SK-N-SH (cell line): ENCODE data around the gene ARHGEF17. TPM values are rescaled to one million over a fixed set of nuclear protein-coding genes. Genes with fewer than 3 reads are reported as not detected.

ENCODE experiments used
- CTCF ChIA-PET: fragments of 300-600, 350-600 bp; formaldehyde crosslinking; extraction: SDS; loops from one replicate; lab custom pipeline; 2021; lab: Yijun Ruan, JAX
- POLR2A ChIA-PET: fragments of 350-600 bp; sonication (Branson Sonifier 250); formaldehyde crosslinking; extraction: SDS; loops from one replicate; lab custom pipeline; 2020; ENCODE audit warnings: antibody characterized with exemption, inconsistent platforms; lab: Yijun Ruan, JAX
- DNase-seq: peaks from one replicate; pipeline ENCODE4 v3.0.0; 2012
- H2AFZ ChIP-seq: fragments of 200-600 bp; sonication (generic); 2 replicates; pipeline ENCODE4 v1.8.1; 2016; ENCODE audit warnings: antibody characterized with exemption, mild to moderate bottlenecking, low read depth
- H3F3A ChIP-seq: fragments of 200-600 bp; sonication (generic); replicated peaks from 2 replicates; pipeline ENCODE3; 2016; ENCODE audit warnings: antibody characterized with exemption, mild to moderate bottlenecking; ENCODE audit not compliant: insufficient read depth
- H3K27ac ChIP-seq, 2 experiments: fragments of 200-500 bp in 1 of 2; fragments of 200-600 bp in 1 of 2; sonication (Bioruptor generic) in 1 of 2; sonication (generic), shearing (Covaris generic) in 1 of 2; 2 replicates each; pipeline versions ENCODE4 v1.5.1 to v1.6.1; 2014 to 2016; ENCODE audit warnings: low read depth in 2 of 2, inconsistent platforms in 1 of 2, low read length in 1 of 2, mild to moderate bottlenecking in 1 of 2, mixed read lengths in 1 of 2
- H3K27me3 ChIP-seq: fragments of 200-600 bp; sonication (generic), shearing (Covaris generic); 2 replicates; pipeline ENCODE4 v1.6.1; 2016; ENCODE audit warnings: mixed run types; ENCODE audit not compliant: insufficient read depth
- H3K36me3 ChIP-seq, 2 experiments: fragments of 200-500 bp in 1 of 2; fragments of 200-600 bp in 1 of 2; sonication (Bioruptor generic) in 1 of 2; sonication (generic) in 1 of 2; replicated peaks in 1 of 2; 2 replicates each; pipeline versions ENCODE3 to v1.5.1; 2014 to 2016; ENCODE audit warnings: low read length in 1 of 2, mild to moderate bottlenecking in 1 of 2; ENCODE audit not compliant: insufficient read depth in 2 of 2, control insufficient read depth in 1 of 2
- H3K4me1 ChIP-seq, 2 experiments: fragments of 200-500 bp in 1 of 2; fragments of 200-600 bp in 1 of 2; sonication (Bioruptor generic) in 1 of 2; sonication (generic), shearing (Covaris generic) in 1 of 2; 2 replicates each; pipeline versions ENCODE4 v1.5.1 to v1.6.1; 2014 to 2016; ENCODE audit warnings: low read depth in 1 of 2, low read length in 1 of 2, mixed run types in 1 of 2; ENCODE audit not compliant: insufficient read depth in 2 of 2, control insufficient read depth in 1 of 2
- H3K4me2 ChIP-seq: fragments of 200-600 bp; sonication (generic), shearing (Covaris generic); 2 replicates; pipeline ENCODE4 v1.6.1; 2017; ENCODE audit warnings: mixed run types
- H3K4me3 ChIP-seq, 2 experiments: fragments of 200-500 bp in 1 of 2; fragments of 200-600 bp in 1 of 2; sonication (Bioruptor generic) in 1 of 2; sonication (generic), shearing (Covaris generic) in 1 of 2; 2 replicates each; pipeline versions ENCODE4 v1.5.1 to v1.8.1; 2014 to 2016; ENCODE audit warnings: low read depth in 2 of 2, inconsistent platforms in 1 of 2, low read length in 1 of 2, mild to moderate bottlenecking in 1 of 2, mixed read lengths in 1 of 2, moderate library complexity in 1 of 2
- H3K79me2 ChIP-seq: fragments of 200-600 bp; sonication (generic); 2 replicates; pipeline ENCODE4 v1.8.1; 2017; ENCODE audit warnings: mild to moderate bottlenecking; ENCODE audit not compliant: insufficient read depth
- H3K9ac ChIP-seq: fragments of 200-600 bp; sonication (generic); 2 replicates; pipeline ENCODE4 v1.6.1; 2017; ENCODE audit warnings: mixed run types
- H3K9me2 ChIP-seq: fragments of 200-600 bp; sonication (generic); 2 replicates; pipeline ENCODE4 v1.6.1; 2017; ENCODE audit warnings: mixed run types
- H3K9me3 ChIP-seq: fragments of 200-600 bp; sonication (generic); 2 replicates; pipeline ENCODE4 v1.6.1; 2017; ENCODE audit warnings: mixed run types, mild to moderate bottlenecking, moderate library complexity
- H4K20me1 ChIP-seq: fragments of 200-600 bp; sonication (generic); 2 replicates; pipeline ENCODE4 v1.6.1; 2017; ENCODE audit warnings: mild to moderate bottlenecking, mixed run types; ENCODE audit not compliant: insufficient read depth
- CHD2 ChIP-seq: fragments of 150-350 bp; IDR thresholded peaks from 2 replicates; pipeline ENCODE4 v1.6.1; 2018; ENCODE audit warnings: low read length; ENCODE audit not compliant: partially characterized antibody
- EZH2phosphoT487 ChIP-seq: fragments of 200-600 bp; sonication (generic); IDR thresholded peaks from 2 replicates; pipeline ENCODE4 v1.6.1; 2017; ENCODE audit warnings: low read depth, mixed run types, mild to moderate bottlenecking, antibody characterized with exemption, moderate library complexity, borderline replicate concordance
- FOSL2 ChIP-seq: IDR thresholded peaks from 2 replicates; pipeline ENCODE4 v1.4.0; 2012; ENCODE audit warnings: low read depth, mild to moderate bottlenecking, moderate library complexity, borderline replicate concordance
- FOXM1 ChIP-seq: IDR thresholded peaks from 2 replicates; pipeline ENCODE4 v1.4.0; 2012; ENCODE audit warnings: low read depth, mild to moderate bottlenecking
- JUND ChIP-seq: IDR thresholded peaks from 2 replicates; pipeline ENCODE4 v1.4.0; 2012
- MEF2A ChIP-seq: IDR thresholded peaks from 2 replicates; pipeline ENCODE4 v1.4.0; 2012; ENCODE audit warnings: low read depth, borderline replicate concordance
- MXI1 ChIP-seq: IDR thresholded peaks from 2 replicates; pipeline ENCODE4 v1.6.1; 2012; ENCODE audit warnings: mild to moderate bottlenecking, low read depth, low read length, improper control_type of control experiment
- NFIC ChIP-seq: IDR thresholded peaks from 2 replicates; pipeline ENCODE4 v1.4.0; 2012; ENCODE audit warnings: borderline replicate concordance
- NRF1 ChIP-seq: IDR thresholded peaks from 2 replicates; pipeline ENCODE4 v1.6.1; 2012; ENCODE audit warnings: low read depth, mild to moderate bottlenecking, low read length
- POLR2AphosphoS5 ChIP-seq: IDR thresholded peaks from 2 replicates; pipeline ENCODE4 v1.6.1; 2012; ENCODE audit warnings: low read depth, low read length
- RAD21 ChIP-seq: IDR thresholded peaks from 2 replicates; pipeline ENCODE4 v1.6.1; 2012; ENCODE audit warnings: mild to moderate bottlenecking, low read length
- RXRA ChIP-seq: IDR thresholded peaks from 2 replicates; pipeline ENCODE4 v1.4.0; 2012; ENCODE audit warnings: low read depth, mild to moderate bottlenecking, borderline replicate concordance
- SIN3A ChIP-seq: IDR thresholded peaks from 2 replicates; pipeline ENCODE4 v1.6.1; 2012; ENCODE audit warnings: low read depth, mild to moderate bottlenecking, low read length, moderate library complexity, borderline replicate concordance
- SMC3 ChIP-seq: IDR thresholded peaks from 2 replicates; pipeline ENCODE4 v1.6.1; 2012; ENCODE audit warnings: low read depth, low read length, improper control_type of control experiment
- TCF12 ChIP-seq: IDR thresholded peaks from 2 replicates; pipeline ENCODE4 v1.4.0; 2012
- TEAD4 ChIP-seq: IDR thresholded peaks from 2 replicates; pipeline ENCODE4 v1.4.0; 2012; ENCODE audit warnings: mild to moderate bottlenecking, borderline replicate concordance; ENCODE audit not compliant: insufficient read depth
- WGBS: methylation state at CpG from one replicate; pipeline ENCODE4 v1.1.6; 2017; ENCODE audit warnings: low lambda C conversion rate; 5-methylcytosine and 5-hydroxymethylcytosine counted together
- polyA plus RNA-seq, 3 experiments: library from polyadenylated mRNA; depleted of rRNA; stranded (reverse); fragments of >200 nt; gene quantifications; 2 replicates each; pipeline ENCODE4 v1.2.3, GENCODE V29; 2012
- TF ChIP-seq, protein P1 (sequence below): IDR thresholded peaks from 2 replicates; pipeline ENCODE4; 2012
- TF ChIP-seq, protein P2 (sequence below): fragments of 150-350 bp; IDR thresholded peaks from 2 replicates; pipeline ENCODE4 v1.6.1; 2017; ENCODE audit warnings: antibody characterized with exemption, low read length, low read depth, borderline replicate concordance
- TF ChIP-seq, protein P3 (sequence below): IDR thresholded peaks from 2 replicates; pipeline ENCODE4 v1.6.1; 2012; ENCODE audit warnings: mild to moderate bottlenecking, low read depth, low read length, moderate library complexity
- TF ChIP-seq, protein P4 (sequence below): IDR thresholded peaks from 2 replicates; pipeline ENCODE4 v1.4.0; 2012; ENCODE audit warnings: low read depth, borderline replicate concordance

ARHGEF17 gene
- polyA plus RNA-seq, 1 of the 3 experiments (the other 2 are of a cell fraction), result 45.9 TPM

DNA sequence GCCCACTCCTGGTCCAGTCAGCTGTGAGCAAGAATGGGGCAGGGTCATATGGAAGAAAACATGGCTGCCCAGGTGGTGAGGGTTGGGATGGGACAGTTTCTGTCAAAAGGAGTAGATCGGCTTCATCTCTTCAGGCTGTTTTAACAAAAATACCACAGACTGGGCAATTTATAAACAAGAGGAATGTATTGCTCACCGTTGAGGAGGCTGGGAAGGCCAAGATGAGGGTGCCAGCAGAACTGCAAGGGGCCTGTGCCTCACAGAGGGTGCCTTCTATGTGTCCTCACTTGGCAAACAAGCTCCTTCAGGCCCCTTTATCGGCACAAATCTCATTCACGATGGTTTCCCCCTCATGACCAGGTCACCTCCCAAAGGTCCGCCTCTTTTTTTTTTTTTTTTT lies 50.0 kb downstream of the ARHGEF17 start (continued):
- TF ChIP-seq FOSL2 (no peak), NFIC (no peak), MXI1 (no peak), NRF1 (no peak), RAD21 (no peak), JUND (no peak), MEF2A (no peak), POLR2AphosphoS5 (no peak)
- TF ChIP-seq, protein P1, sequence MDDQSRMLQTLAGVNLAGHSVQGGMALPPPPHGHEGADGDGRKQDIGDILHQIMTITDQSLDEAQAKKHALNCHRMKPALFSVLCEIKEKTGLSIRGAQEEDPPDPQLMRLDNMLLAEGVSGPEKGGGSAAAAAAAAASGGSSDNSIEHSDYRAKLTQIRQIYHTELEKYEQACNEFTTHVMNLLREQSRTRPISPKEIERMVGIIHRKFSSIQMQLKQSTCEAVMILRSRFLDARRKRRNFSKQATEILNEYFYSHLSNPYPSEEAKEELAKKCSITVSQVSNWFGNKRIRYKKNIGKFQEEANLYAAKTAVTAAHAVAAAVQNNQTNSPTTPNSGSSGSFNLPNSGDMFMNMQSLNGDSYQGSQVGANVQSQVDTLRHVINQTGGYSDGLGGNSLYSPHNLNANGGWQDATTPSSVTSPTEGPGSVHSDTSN, result no peak
- TF ChIP-seq, protein P2, sequence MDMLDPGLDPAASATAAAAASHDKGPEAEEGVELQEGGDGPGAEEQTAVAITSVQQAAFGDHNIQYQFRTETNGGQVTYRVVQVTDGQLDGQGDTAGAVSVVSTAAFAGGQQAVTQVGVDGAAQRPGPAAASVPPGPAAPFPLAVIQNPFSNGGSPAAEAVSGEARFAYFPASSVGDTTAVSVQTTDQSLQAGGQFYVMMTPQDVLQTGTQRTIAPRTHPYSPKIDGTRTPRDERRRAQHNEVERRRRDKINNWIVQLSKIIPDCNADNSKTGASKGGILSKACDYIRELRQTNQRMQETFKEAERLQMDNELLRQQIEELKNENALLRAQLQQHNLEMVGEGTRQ, result no peak

DNA sequence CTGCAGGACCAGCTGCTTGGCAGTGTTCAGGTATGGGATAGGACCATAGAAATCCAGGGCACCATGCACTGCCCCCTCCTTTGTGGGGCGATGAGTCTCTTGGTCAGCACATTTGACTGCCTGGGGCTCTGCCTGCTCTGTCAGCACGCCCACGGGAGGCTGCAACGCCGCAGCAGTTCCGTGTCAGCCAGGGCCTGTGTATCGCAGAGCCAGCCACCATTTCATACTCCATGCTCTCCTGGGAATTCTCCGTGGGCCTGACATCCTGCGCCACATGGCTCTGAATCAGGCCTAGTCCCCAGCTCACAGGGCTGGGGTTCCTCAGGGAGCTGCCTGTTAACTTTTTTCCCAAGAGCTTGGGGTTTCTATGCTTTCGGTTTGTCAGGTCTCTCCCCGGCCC lies 51.3 kb downstream of the ARHGEF17 start:
- no peaks in the 10 kb centered on the region; a peak in 1 of 4 replicates for H3K4me1 ChIP-seq
- no peak overlapping the region for H3K9ac ChIP-seq
- peaks cover 6% of the 10 kb centered on the region; the same call in 1 of the 2 replicates for H4K20me1 ChIP-seq
- ChIA-PET CTCF (interaction anchor here (1.0 to 22.4 kb wide), 10 partner anchors 5 to 302 kb away, joined by 3 to 313 read pairs (median 8); partner anchors contain the start of genes ARHGEF17 and RELT), POLR2A (no interaction called here)
- H3K4me3 ChIP-seq, result no peak overlapping the region
- H3K79me2 ChIP-seq, result no peaks in the 10 kb centered on the region
- no peak overlapping the region for H3K4me2 ChIP-seq
- WGBS, result 71% methylated on average over 5 of the region's 11 CpGs
- no peaks in the 10 kb centered on the region for H3K9me3 ChIP-seq
- H3F3A ChIP-seq, result no peaks in the 10 kb centered on the region
- no peak for DNase-seq
- H3K27ac ChIP-seq, result no peak overlapping the region; a peak in 1 of 4 replicates
- H3K9me2 ChIP-seq, result no peaks in the 10 kb centered on the region
- no peaks in the 10 kb centered on the region for H3K27me3 ChIP-seq
- H2AFZ ChIP-seq, result no peak overlapping the region
- peaks cover 32 to 78% of the 10 kb centered on the region in 2 experiments for H3K36me3 ChIP-seq
- TF ChIP-seq FOXM1 (no peak), RXRA (no peak), SIN3A (no peak), EZH2phosphoT487 (no peak), NFIC (no peak), FOSL2 (no peak), TCF12 (no peak), CHD2 (no peak), NRF1 (no peak), TEAD4 (no peak), SMC3 (no peak)
- TF ChIP-seq, protein P3, sequence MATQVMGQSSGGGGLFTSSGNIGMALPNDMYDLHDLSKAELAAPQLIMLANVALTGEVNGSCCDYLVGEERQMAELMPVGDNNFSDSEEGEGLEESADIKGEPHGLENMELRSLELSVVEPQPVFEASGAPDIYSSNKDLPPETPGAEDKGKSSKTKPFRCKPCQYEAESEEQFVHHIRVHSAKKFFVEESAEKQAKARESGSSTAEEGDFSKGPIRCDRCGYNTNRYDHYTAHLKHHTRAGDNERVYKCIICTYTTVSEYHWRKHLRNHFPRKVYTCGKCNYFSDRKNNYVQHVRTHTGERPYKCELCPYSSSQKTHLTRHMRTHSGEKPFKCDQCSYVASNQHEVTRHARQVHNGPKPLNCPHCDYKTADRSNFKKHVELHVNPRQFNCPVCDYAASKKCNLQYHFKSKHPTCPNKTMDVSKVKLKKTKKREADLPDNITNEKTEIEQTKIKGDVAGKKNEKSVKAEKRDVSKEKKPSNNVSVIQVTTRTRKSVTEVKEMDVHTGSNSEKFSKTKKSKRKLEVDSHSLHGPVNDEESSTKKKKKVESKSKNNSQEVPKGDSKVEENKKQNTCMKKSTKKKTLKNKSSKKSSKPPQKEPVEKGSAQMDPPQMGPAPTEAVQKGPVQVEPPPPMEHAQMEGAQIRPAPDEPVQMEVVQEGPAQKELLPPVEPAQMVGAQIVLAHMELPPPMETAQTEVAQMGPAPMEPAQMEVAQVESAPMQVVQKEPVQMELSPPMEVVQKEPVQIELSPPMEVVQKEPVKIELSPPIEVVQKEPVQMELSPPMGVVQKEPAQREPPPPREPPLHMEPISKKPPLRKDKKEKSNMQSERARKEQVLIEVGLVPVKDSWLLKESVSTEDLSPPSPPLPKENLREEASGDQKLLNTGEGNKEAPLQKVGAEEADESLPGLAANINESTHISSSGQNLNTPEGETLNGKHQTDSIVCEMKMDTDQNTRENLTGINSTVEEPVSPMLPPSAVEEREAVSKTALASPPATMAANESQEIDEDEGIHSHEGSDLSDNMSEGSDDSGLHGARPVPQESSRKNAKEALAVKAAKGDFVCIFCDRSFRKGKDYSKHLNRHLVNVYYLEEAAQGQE, result no peak
- TF ChIP-seq, protein P2, result no peak
- TF ChIP-seq, protein P4, sequence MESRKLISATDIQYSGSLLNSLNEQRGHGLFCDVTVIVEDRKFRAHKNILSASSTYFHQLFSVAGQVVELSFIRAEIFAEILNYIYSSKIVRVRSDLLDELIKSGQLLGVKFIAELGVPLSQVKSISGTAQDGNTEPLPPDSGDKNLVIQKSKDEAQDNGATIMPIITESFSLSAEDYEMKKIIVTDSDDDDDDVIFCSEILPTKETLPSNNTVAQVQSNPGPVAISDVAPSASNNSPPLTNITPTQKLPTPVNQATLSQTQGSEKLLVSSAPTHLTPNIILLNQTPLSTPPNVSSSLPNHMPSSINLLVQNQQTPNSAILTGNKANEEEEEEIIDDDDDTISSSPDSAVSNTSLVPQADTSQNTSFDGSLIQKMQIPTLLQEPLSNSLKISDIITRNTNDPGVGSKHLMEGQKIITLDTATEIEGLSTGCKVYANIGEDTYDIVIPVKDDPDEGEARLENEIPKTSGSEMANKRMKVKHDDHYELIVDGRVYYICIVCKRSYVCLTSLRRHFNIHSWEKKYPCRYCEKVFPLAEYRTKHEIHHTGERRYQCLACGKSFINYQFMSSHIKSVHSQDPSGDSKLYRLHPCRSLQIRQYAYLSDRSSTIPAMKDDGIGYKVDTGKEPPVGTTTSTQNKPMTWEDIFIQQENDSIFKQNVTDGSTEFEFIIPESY, result no peak
- TF ChIP-seq, protein P1, result no peak
